Loucy (cell line): ENCODE data around the gene PCDH10.

Experiments used
- H2AFZ ChIP-seq: fragments of 200-600 bp; sonication (generic); 2 replicates; pipeline ENCODE4 v1.6.0; 2016; ENCODE audit warnings: antibody characterized with exemption, mild to moderate bottlenecking, low read length, moderate library complexity
- H3F3A ChIP-seq: fragments of 200-600 bp; 2 replicates; pipeline ENCODE4 v1.6.0; 2016; ENCODE audit warnings: antibody characterized with exemption, low read depth, mild to moderate bottlenecking
- H3K27me3 ChIP-seq: fragments of 200-600 bp; sonication (generic); 2 replicates; pipeline ENCODE4 v1.6.1; 2014; ENCODE audit warnings: low read length, mild to moderate bottlenecking; ENCODE audit not compliant: insufficient read depth, poor library complexity, severe bottlenecking
- H3K36me3 ChIP-seq: fragments of 200-600 bp; sonication (generic); 2 replicates; pipeline ENCODE4 v1.6.1; 2016; ENCODE audit warnings: low read length; ENCODE audit not compliant: insufficient read depth
- H3K4me1 ChIP-seq: fragments of 200-600 bp; sonication (generic); 2 replicates; pipeline ENCODE4 v1.5.1; 2014; ENCODE audit warnings: low read length, mild to moderate bottlenecking; ENCODE audit not compliant: insufficient read depth, poor library complexity, severe bottlenecking
- H3K4me2 ChIP-seq: fragments of 200-600 bp; sonication (generic); 2 replicates; pipeline ENCODE4 v1.6.0; 2014; ENCODE audit warnings: antibody characterized with exemption, low read length, low read depth, mild to moderate bottlenecking; ENCODE audit not compliant: poor library complexity, severe bottlenecking
- H3K4me3 ChIP-seq: fragments of 200-600 bp; sonication (generic); 2 replicates; pipeline ENCODE4 v1.5.1; 2014; ENCODE audit warnings: low read length, mild to moderate bottlenecking, mixed read lengths; ENCODE audit not compliant: poor library complexity, severe bottlenecking
- H3K79me2 ChIP-seq: fragments of 200-600 bp; sonication (generic); 2 replicates; pipeline ENCODE4 v1.6.1; 2014; ENCODE audit warnings: low read length; ENCODE audit not compliant: insufficient read depth
- H3K9ac ChIP-seq: fragments of 200-600 bp; sonication (generic); 2 replicates; pipeline ENCODE4 v1.6.0; 2014; ENCODE audit warnings: mild to moderate bottlenecking, low read depth, low read length, moderate library complexity; ENCODE audit not compliant: poor library complexity, severe bottlenecking
- H3K9me2 ChIP-seq: fragments of 200-600 bp; sonication (generic); replicated peaks from 2 replicates; pipeline ENCODE4 v1.6.1; 2016; ENCODE audit warnings: low read depth, low read length, mixed read lengths
- H3K9me3 ChIP-seq: fragments of 200-600 bp; sonication (generic); 2 replicates; pipeline ENCODE4 v1.6.1; 2014; ENCODE audit warnings: mild to moderate bottlenecking, antibody characterized with exemption, low read length, low read depth; ENCODE audit not compliant: insufficient read depth
- H4K20me1 ChIP-seq: fragments of 200-600 bp; sonication (generic); 2 replicates; pipeline ENCODE4 v1.6.0; 2014; ENCODE audit warnings: antibody characterized with exemption, low read length, mild to moderate bottlenecking; ENCODE audit not compliant: insufficient read depth, poor library complexity, severe bottlenecking
- EZH2phosphoT487 ChIP-seq: fragments of 200-600 bp; IDR thresholded peaks from 2 replicates; pipeline ENCODE4 v1.6.1; 2018; ENCODE audit warnings: antibody characterized with exemption, mild to moderate bottlenecking, moderate library complexity, borderline replicate concordance
- TF ChIP-seq, protein P1 (sequence below): fragments of 200-600 bp; sonication (generic); conservative IDR thresholded peaks from 2 replicates; pipeline ENCODE4 v1.5.1; 2014; ENCODE audit warnings: mild to moderate bottlenecking, antibody characterized with exemption, low read length

Gene PCDH10

DNA sequence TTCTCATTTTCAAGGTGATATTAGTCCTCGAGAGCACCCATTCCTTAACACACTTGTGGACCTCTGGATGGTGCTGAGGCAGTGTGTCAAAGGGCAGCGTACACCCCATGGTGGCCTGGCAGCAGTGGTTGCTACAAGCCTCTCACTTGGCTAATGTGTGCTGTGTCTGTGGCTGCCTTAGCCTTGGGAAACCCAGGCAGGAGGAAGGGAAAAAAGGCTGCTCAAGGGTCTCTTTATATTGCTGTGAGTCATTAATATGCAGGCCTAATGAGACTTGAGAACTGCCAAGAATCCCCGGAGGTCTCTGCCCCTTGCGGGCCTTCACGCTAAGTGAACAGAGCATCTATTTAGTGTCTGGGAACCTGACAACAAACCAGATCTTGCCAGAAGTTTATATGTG, 7.0 kb downstream of the PCDH10 start:
- no peaks in the 10 kb centered on the region for H4K20me1 ChIP-seq
- H3K36me3 ChIP-seq = no peaks in the 10 kb centered on the region
- peaks cover 15% of the 10 kb centered on the region for H3K4me1 ChIP-seq
- H3K79me2 ChIP-seq = no peaks in the 10 kb centered on the region
- H3F3A ChIP-seq = no peaks in the 10 kb centered on the region
- H3K9me3 ChIP-seq = no peaks in the 10 kb centered on the region; the same call in 1 of the 2 replicates
- H3K9ac ChIP-seq = no peak overlapping the region
- no peaks in the 10 kb centered on the region for H3K9me2 ChIP-seq
- no peak for TF ChIP-seq EZH2phosphoT487
- TF ChIP-seq, protein P1, sequence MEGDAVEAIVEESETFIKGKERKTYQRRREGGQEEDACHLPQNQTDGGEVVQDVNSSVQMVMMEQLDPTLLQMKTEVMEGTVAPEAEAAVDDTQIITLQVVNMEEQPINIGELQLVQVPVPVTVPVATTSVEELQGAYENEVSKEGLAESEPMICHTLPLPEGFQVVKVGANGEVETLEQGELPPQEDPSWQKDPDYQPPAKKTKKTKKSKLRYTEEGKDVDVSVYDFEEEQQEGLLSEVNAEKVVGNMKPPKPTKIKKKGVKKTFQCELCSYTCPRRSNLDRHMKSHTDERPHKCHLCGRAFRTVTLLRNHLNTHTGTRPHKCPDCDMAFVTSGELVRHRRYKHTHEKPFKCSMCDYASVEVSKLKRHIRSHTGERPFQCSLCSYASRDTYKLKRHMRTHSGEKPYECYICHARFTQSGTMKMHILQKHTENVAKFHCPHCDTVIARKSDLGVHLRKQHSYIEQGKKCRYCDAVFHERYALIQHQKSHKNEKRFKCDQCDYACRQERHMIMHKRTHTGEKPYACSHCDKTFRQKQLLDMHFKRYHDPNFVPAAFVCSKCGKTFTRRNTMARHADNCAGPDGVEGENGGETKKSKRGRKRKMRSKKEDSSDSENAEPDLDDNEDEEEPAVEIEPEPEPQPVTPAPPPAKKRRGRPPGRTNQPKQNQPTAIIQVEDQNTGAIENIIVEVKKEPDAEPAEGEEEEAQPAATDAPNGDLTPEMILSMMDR = no peak
- no peak overlapping the region for H3K4me3 ChIP-seq
- no peak overlapping the region for H3K4me2 ChIP-seq
- H3K27me3 ChIP-seq = no peaks in the 10 kb centered on the region
- H2AFZ ChIP-seq = 0 out of 2 replicates have a peak overlapping the region, but pooled peaks have one; percentile 50

DNA sequence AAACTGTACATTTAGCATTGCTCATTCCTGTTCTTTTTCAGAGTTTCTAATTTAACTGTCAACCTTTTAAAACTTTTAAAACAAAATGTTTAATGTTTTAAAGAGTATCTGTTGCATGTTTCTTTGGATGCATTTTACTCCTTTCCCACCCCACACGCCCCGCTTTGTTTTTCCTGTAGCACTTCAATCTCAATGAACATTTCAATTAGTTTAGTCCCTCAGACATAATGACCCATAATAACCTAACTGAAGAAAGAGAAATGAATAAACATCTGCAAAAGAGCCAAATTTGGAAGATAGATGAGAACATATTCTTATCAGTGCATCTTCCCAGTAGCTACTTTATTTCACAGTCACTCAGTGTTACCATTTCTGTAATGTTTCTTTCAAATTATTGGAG, 7.5 kb downstream of the PCDH10 start:
- Histone ChIP-seq H3K9ac (no peak overlapping the region), H3K4me3 (no peak overlapping the region), H3K36me3 (no peaks in the 10 kb centered on the region), H3K79me2 (no peaks in the 10 kb centered on the region), H3K4me2 (no peak overlapping the region), H3F3A (no peaks in the 10 kb centered on the region), H3K9me2 (no peaks in the 10 kb centered on the region), H4K20me1 (no peaks in the 10 kb centered on the region), H3K27me3 (no peaks in the 10 kb centered on the region), H3K4me1 (peaks cover 15% of the 10 kb centered on the region), H3K9me3 (no peaks in the 10 kb centered on the region; the same call in 1 of the 2 replicates), H2AFZ (0 out of 2 replicates have a peak overlapping the region, but pooled peaks have one; percentile 50)
- no peak for TF ChIP-seq EZH2phosphoT487
- TF ChIP-seq, protein P1 = no peak

DNA sequence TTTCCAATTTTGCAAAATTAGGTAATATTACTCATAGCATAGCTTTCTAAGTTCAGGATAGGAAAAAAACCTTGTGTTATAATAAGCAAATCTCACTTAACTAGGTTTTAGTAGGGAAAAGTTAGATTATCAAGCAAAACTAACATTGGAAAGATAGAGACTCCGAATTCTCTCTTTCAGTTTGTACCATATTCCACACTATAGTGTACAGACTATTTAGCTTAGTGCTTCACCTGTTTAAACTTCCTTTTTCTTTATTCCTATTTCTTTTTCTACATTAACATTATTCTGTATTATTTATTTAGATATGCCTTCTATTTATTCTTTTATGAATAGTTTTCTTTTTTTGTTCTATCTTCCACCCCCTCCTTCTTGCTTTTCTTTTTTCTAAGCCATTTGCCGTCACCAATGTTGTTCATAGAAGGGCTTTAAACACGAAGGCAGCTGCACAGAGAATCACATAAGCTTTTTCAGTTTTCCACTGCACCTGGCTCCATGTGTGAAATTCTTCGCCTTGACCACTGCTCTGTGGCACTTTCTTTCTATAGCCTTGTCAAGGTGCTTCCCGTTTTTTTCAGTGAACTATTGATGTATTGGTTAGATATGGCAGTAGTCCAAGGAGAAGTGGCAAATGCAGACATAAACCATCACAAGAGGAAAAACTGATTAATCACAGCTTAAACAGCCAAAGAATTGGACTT, 8.5 kb downstream of the PCDH10 start:
- Histone ChIP-seq H3K36me3 (no peaks in the 10 kb centered on the region), H2AFZ (no peak overlapping the region), H3K9me2 (no peaks in the 10 kb centered on the region), H3F3A (no peaks in the 10 kb centered on the region), H3K9me3 (no peaks in the 10 kb centered on the region), H3K4me1 (peaks cover 15% of the 10 kb centered on the region), H3K79me2 (no peaks in the 10 kb centered on the region), H4K20me1 (no peaks in the 10 kb centered on the region), H3K9ac (no peak overlapping the region), H3K4me3 (no peak overlapping the region), H3K27me3 (no peaks in the 10 kb centered on the region), H3K4me2 (no peak overlapping the region)
- TF ChIP-seq, protein P1 = no peak
- no peak for TF ChIP-seq EZH2phosphoT487
